ENCODE data around the gene TGFBI. TPM values are rescaled to one million over a fixed set of nuclear protein-coding genes. Genes with fewer than 3 reads are reported as not detected.

The TGFBI gene
- polyA plus RNA-seq, 3 donors from 2014 or later, result 2.2 to 13.3 (median 10.9) TPM

DNA sequence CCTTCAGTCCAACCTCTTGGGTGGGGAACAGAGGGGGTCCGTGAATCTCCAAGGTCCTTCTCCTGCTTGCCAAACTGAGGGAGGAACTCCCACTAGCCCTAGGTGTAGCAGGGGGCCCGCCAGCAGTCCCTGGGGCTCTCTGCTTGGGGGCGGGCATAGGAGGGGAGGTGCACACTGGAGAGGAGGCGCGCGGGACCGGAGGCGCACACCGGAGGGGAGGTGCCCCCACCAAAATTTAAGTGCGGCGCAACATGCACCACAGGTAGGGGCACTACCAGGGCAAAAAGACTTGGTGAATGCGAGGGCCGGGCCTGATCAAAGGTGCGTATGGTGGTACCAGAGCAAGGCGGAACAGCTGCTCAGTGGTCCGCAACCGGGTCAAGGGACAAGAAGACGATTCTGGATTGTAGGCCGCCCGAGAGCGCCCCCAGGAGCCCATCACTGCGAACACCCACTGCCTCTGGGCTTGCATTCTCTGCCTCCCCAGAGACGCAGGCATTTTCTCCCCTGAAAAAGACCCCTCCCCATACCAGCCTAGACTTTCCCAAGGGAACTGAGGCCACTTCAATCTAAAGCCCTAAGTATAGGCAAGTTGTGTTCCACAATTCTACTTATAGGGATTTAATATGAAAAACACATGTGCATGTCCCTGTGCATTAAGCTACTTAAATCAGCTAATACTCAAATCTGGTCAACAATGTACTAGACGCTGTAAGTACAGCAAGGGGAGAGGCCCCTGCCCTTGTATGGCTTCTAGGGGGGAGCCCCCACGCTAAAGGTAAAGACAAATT lies 50.6 kb downstream of the TGFBI start:
- Mint-ChIP-seq H3K4me3 (peak overlapping the region; percentile 65 to 89 (median 83)), H3K4me1 (peaks cover 9 to 10% of the 10 kb centered on the region in 2 donors), H3K36me3 (no peaks in the 10 kb centered on the region), H3K27me3 (ENCODE audit: low read depth in 3 of 3) (peaks cover 18 to 25% (median 22%) of the 10 kb centered on the region in 3 donors), H3K9me3 (no peaks in the 10 kb centered on the region), H3K27ac (peak overlapping the region in 2 of 6 donors; percentile 27 to 42)
- no peak for DNase-seq

DNA sequence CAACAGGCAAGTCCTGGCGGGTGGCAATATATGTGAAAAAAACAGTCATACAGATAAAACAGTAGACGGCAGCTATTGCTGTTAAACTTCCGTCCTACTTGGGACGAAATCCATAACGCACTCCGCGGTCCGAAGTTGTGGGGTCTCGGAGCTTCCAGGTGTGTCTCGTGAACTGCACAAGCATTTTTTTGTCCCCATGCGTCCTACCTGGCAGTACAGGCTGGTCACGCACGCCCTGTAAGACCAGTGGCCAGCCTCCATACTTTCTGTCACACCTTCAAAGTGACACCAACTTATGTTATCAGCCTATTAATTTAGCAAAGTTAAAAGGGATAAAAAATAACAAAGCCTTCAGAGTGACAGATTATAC lies 51.3 kb downstream of the TGFBI start:
- peak overlapping the region in 4 of 6 donors; percentile 27 to 57 (median 42) for H3K27ac Mint-ChIP-seq
- H3K4me1 Mint-ChIP-seq, result peaks cover 9 to 10% of the 10 kb centered on the region in 2 donors
- H3K4me3 Mint-ChIP-seq, result peak overlapping the region; percentile 65 to 89 (median 83)
- no peak for DNase-seq
- H3K9me3 Mint-ChIP-seq, result no peaks in the 10 kb centered on the region
- no peaks in the 10 kb centered on the region for H3K36me3 Mint-ChIP-seq
- peaks cover 18 to 31% (median 22%) of the 10 kb centered on the region in 3 donors for H3K27me3 Mint-ChIP-seq (ENCODE audit: low read depth in 3 of 3)

DNA sequence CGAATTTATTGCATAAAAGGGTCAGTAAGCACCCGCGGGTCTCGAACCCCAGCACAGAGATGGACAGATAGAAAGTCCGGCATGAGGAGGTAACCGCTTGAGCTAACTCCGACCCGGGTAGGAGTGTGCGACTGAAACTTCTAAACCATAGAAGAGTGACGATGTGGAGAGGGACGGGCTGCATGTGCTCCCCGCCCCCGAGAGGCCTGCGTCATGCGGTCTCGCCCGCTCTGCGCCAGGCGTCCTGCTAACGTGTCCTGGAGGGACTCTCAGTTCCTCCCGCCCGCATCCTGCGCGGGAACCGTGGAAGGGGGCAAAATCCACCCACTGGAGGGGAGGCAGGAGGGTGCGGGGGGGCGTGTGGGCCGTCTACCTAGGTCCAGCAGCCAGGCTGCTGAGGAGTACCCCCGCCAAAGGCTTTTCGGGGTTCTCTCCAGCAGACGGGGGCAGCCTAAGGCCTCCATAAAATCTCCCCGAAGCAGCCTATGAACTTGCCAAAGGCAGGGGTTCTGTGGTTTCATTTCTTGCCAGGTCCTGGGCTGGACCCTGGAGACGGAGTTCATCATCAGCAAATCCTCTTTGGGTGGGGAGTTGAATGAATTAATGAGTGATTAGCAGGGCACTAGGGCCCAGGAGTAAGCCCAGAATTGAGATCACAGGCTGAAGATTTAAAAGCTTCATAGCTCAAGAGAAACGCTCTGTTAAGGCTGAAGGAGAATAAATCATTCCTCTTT lies 51.9 kb downstream of the TGFBI start:
- Mint-ChIP-seq H3K9me3 (no peaks in the 10 kb centered on the region), H3K4me1 (peaks cover 9 to 10% of the 10 kb centered on the region in 2 donors), H3K27me3 (ENCODE audit: low read depth in 3 of 3) (peaks cover 18 to 33% (median 22%) of the 10 kb centered on the region in 3 donors), H3K36me3 (no peaks in the 10 kb centered on the region), H3K27ac (peak overlapping the region in 3 of 6 donors; percentile 41 to 57 (median 42)), H3K4me3 (peak overlapping the region; percentile 65 to 89 (median 83))
- peak; percentile 50 to 66 (median 60) for DNase-seq

DNA sequence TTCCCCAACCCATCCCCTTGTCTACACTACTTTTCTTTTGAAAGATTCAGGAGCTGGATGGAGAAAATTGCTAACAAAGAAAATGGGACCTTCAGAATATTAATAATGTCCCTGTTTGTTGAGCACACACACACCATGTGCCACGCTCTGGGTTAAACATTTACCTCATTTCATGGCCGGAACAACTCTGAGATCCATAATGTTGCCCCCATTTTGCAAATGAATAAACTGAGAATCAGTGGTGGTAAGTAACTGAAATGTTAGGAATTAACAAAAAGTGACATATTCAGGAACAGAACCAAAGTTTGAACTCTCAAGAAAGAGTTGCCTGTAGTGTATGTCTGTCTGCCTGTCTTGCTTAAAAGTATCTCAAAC lies 52.4 kb downstream of the TGFBI start:
- Mint-ChIP-seq H3K27me3 (ENCODE audit: low read depth in 3 of 3) (peaks cover 18 to 30% (median 22%) of the 10 kb centered on the region in 3 donors), H3K4me1 (peaks cover 9 to 10% of the 10 kb centered on the region in 2 donors), H3K27ac (no peak overlapping the region), H3K36me3 (no peaks in the 10 kb centered on the region), H3K9me3 (no peaks in the 10 kb centered on the region), H3K4me3 (peak overlapping the region in 2 of 5 donors; percentile 34 to 50)
- DNase-seq, result no peak

DNA sequence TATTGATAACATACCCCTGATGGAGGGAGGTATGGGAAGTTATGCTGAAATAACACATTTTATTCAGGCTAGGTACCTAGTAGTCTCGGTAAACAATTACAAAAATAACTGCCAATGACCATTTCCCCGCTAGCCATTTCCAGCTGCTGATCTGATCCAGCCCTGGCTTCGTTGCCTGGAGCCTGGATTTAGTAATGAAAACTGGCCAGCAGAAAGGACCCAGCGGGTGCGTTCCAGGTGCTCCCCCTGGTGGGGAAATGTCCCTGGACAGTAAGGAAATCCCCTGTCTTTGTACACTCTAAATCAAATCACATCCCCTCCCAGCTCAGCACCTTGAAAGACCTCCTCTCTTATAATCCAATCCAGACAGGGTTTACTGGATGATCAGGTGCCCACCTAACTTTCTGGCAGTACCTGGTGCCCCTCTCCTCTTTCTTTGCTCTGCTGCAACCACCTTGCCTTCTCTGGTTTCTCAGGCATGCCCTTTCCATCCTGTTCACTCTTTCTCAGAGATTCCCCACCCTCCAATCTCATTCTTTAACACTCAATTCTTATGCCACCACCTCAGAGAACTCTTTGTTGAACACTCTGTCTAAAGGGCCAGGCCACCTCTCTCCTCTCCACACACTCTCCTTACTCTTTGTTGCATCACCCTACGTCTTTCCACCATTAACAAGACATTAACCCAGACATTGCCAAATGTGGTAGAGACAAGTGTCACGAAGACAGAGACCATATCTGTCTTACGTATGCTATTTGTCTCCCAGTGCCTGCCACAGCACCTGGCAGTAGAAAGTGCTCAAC lies 53.8 kb downstream of the TGFBI start:
- no peak overlapping the region for H3K4me3 Mint-ChIP-seq
- H3K27me3 Mint-ChIP-seq (ENCODE audit: low read depth in 3 of 3), result peaks cover 17 to 26% (median 18%) of the 10 kb centered on the region in 3 donors
- no peaks in the 10 kb centered on the region for H3K9me3 Mint-ChIP-seq
- no peaks in the 10 kb centered on the region for H3K36me3 Mint-ChIP-seq
- DNase-seq, result peak; percentile 35 to 52 (median 44)
- no peak overlapping the region for H3K27ac Mint-ChIP-seq
- H3K4me1 Mint-ChIP-seq, result peaks cover 9 to 10% of the 10 kb centered on the region in 2 donors

DNA sequence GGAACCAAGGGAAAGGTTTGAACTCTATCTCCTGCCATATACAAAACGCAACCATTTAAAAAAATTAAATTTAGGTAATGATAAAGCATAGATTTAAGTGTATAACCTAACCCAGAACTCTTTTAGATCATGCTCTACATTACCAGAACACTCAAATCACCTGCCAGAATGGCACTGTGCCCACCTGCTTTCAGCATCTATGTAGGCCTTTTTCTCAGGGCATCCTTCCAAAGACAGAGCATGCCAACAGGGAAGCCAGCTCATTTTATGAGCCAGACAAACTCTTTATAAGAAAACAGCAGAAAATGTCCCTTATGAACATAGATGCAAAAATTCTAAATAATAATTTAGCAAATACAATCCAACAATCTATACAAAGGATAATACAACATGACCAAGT lies 55.9 kb downstream of the TGFBI start:
- H3K27me3 Mint-ChIP-seq (ENCODE audit: low read depth in 3 of 3), result peaks cover 9 to 19% (median 12%) of the 10 kb centered on the region in 3 donors
- H3K4me1 Mint-ChIP-seq, result peaks cover 8 to 10% of the 10 kb centered on the region in 2 donors
- no peaks in the 10 kb centered on the region for H3K9me3 Mint-ChIP-seq
- no peak overlapping the region for H3K4me3 Mint-ChIP-seq
- no peak for DNase-seq
- no peak overlapping the region for H3K27ac Mint-ChIP-seq
- no peaks in the 10 kb centered on the region for H3K36me3 Mint-ChIP-seq

DNA sequence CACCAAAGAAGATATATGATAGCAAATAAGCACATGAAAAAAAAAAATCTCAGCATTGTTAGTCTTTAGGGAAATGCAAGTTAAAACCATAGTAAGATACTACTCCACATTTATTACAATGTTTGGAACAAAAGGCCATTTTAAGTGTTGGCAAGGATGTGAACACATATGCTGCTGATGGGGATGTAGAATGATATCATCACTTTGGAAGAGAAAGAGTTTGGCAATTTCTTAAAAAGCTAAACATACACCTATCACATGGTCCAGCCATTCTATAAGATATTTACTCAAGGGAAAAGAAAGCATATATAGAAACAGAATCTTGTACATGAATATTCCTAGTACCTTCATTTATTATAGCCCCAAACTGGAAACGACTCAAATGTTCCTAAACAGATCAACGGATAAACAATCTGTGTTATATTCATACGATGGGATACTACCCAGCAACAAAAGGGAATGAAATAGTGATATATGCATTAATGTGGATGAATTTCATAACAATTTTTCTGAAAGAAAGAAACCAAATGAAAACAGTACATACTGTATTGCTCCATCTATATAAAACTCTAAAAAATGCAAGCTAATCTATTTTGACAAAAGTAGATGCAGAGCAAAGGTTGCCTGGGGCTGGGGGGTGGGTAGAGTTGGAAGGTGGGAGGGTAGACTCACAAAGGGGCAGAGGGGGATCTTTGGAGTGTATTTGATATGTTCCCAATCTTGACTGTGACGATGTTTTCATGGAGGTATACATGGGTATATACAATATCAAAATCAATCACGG lies 58.2 kb downstream of the TGFBI start:
- no peak overlapping the region for H3K4me3 Mint-ChIP-seq
- H3K36me3 Mint-ChIP-seq, result no peaks in the 10 kb centered on the region
- DNase-seq, result no peak
- peaks cover 0 to 13% (median 1%) of the 10 kb centered on the region in 3 donors for H3K27me3 Mint-ChIP-seq (ENCODE audit: low read depth in 3 of 3)
- H3K4me1 Mint-ChIP-seq, result no peaks in the 10 kb centered on the region
- H3K9me3 Mint-ChIP-seq, result peaks cover 0 to 2% (median 0%) of the 10 kb centered on the region in 6 donors
- H3K27ac Mint-ChIP-seq, result no peak overlapping the region

DNA sequence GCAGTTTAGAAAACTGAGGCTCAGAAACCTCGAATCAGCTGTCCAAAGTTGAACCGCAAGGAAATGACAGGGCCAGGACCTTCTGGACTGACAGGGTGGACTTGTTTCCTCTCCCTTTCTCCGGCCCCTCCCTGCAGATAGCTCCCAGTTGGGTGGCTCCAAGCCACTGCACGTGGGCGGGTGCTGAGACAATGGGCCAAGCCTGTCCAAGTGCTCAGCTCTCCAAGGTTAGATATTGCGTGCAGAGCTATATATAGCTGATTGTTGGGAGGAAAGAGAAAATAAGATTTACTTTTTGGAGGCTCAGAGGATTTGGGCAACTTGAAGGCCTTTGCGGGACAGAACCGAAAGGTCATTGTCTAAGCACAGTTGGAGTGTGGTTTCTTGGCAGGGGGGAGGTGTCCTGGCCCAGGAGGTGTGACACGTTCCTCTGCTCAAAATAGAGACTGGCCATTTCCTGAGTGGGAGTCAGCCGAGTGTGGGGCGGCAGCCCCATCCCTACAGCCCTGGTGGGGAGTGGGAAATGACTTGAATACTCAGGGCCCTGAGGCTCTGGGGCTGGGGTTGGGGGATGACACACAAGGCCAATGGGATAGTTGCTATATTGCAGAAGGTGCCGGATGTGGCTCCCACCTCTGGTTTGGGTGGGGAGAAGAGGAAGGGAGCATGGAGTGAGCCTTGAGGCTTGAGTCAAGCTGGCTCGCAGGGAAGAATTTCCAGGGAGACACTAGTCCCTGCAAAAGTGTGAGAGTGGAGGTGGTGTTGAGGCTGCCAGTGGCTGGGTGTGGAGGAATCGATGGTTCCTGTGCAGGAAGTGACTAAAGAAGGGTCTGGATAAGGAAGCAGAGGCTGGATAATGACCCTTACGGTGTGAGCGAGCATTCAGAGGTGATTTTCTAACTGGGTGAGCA lies 59.4 kb downstream of the TGFBI start:
- no peak for DNase-seq
- Mint-ChIP-seq H3K9me3 (peaks cover 0 to 2% (median 0%) of the 10 kb centered on the region in 6 donors), H3K4me3 (no peak overlapping the region), H3K27ac (no peak overlapping the region), H3K27me3 (ENCODE audit: low read depth in 3 of 3) (peaks cover 0 to 13% (median 0%) of the 10 kb centered on the region in 3 donors), H3K36me3 (no peaks in the 10 kb centered on the region), H3K4me1 (no peaks in the 10 kb centered on the region)

DNA sequence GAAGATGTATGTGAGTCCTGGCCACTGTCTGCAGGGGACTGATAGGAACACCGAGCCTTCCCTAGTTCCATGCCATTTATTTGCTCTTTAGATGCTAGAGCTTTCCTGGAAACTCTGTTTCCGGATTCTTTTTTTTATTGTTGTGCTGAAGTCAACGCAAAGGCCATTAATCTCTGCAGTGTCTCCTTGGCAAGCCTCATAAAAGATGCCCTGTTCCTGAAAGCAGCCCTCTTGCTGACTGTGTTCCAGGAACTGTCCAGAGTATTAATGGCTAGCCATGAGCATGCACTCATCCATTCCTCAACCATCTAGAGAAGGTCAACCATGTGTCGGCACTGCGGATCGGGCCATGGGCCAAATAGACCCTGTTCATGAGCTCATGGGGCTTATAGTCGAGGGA lies 61.0 kb downstream of the TGFBI start:
- Mint-ChIP-seq H3K27ac (no peak overlapping the region), H3K4me1 (no peaks in the 10 kb centered on the region), H3K36me3 (no peaks in the 10 kb centered on the region), H3K4me3 (no peak overlapping the region), H3K27me3 (ENCODE audit: low read depth in 3 of 3) (peaks cover 0 to 11% (median 2%) of the 10 kb centered on the region in 3 donors), H3K9me3 (peaks cover 0 to 2% (median 0%) of the 10 kb centered on the region in 6 donors)
- DNase-seq, result no peak

DNA sequence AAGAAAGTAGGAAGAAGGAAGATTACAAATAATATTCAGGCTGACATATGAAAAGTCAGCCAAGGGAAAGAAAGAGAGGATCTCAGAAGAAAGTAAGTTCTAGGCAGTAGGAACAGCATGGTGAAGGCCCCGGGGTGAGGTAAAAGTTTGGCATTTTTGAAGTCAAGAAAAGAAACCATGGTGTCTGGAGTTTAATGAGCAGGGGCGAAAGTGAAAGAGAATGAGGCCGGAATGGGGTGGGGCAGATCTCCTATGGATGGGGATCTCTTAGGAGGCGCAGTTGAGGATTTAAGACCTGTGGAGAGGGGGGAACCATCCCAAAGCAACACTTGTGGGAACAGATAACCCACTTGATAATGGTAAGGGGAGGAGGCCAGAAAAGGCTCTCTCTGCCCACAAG lies 61.5 kb downstream of the TGFBI start:
- Mint-ChIP-seq H3K4me3 (no peak overlapping the region), H3K9me3 (peaks cover 0 to 2% (median 0%) of the 10 kb centered on the region in 6 donors), H3K4me1 (no peaks in the 10 kb centered on the region), H3K27ac (no peak overlapping the region), H3K36me3 (no peaks in the 10 kb centered on the region), H3K27me3 (ENCODE audit: low read depth in 3 of 3) (peaks cover 0 to 9% (median 2%) of the 10 kb centered on the region in 3 donors)
- no peak for DNase-seq

DNA sequence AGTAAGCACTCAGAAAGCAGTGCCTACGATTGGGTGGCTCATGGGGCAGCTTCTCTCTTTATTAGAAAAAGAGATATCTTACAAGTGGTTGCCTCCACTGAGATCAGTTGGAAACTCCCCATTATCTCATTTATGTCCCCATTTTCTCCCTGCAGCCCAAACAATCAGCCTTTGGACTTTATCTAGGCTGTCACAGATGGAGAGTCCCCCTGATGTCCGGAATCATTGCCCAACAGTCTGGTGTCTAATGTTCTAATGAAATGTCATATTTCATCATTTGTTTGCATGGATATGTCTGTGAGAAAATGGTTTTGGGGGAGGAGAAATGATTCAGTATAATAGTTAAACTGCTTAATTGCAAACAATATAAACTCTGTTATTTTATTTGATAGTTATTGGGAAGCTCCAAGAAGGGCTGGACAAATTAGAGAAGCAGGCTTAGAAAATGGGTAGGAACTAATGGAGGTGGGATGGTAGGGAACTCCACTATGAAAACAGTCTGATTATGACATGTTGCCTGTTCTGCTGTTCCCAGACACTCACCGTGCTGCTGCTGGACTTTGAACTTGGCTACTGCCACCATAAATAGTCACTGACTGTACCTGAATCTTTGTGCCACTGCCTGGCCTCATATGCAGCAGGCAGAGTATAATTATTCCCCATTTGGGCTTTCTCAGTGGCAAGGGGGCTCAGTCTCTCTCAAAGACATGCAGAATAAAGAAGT lies 65.6 kb downstream of the TGFBI start:
- Mint-ChIP-seq H3K4me1 (no peaks in the 10 kb centered on the region), H3K27me3 (ENCODE audit: low read depth in 3 of 3) (peaks cover 3 to 11% (median 10%) of the 10 kb centered on the region in 3 donors), H3K4me3 (no peak overlapping the region), H3K36me3 (no peaks in the 10 kb centered on the region), H3K9me3 (peaks cover 0 to 2% (median 0%) of the 10 kb centered on the region in 6 donors), H3K27ac (no peak overlapping the region)
- no peak for DNase-seq

Measured in immature natural killer cell (primary cell).